Muscle of leg (tissue), 11 donors: ENCODE results near the gene CCDC90B. TPM values are rescaled to one million over a fixed set of nuclear protein-coding genes. Genes with fewer than 3 reads are reported as not detected.
"Not testable (repeated sequence)": the region's sequence is repeated elsewhere in the genome, so short reads cannot be mapped to it uniquely, and the experiment has no call there.

ENCODE experiments used
- DNase-seq: peaks from one replicate; pipeline ENCODE4 v3.0.0; 2013
- H3K27ac ChIP-seq: one replicate; pipeline ENCODE4 v1.5.1; 2013; ENCODE audit warnings: mild to moderate bottlenecking, low read length, control low read depth
- H3K27me3 ChIP-seq: one replicate; pipeline ENCODE4 v1.6.1; 2013; ENCODE audit warnings: low read length; ENCODE audit not compliant: control insufficient read depth, insufficient read depth
- H3K36me3 ChIP-seq: one replicate; pipeline ENCODE4 v1.6.1; 2013; ENCODE audit warnings: low read length; ENCODE audit not compliant: control insufficient read depth, insufficient read depth
- H3K4me1 ChIP-seq: one replicate; pipeline ENCODE4 v1.6.1; 2013; ENCODE audit warnings: low read length; ENCODE audit not compliant: control insufficient read depth, insufficient read depth
- H3K4me3 ChIP-seq: one replicate; pipeline ENCODE4 v1.5.1; 2013; ENCODE audit warnings: low read length, control low read depth
- H3K9me3 ChIP-seq: replicated peaks from 2 replicates; pipeline ENCODE4 v1.6.1; 2013; ENCODE audit warnings: low read depth, low read length; ENCODE audit not compliant: control insufficient read depth
- WGBS: methylation state at CpG from one replicate; pipeline ENCODE4 v1.1.5; 2013; ENCODE audit warnings: missing lambda C conversion rate; ENCODE audit not compliant: insufficient coverage; 5-methylcytosine and 5-hydroxymethylcytosine counted together
- polyA plus RNA-seq, 8 donors: library from polyadenylated mRNA; unstranded; fragments of 120-200 nt; gene quantifications; one replicate each; pipeline versions ENCODE4 v1.2.1 to v1.2.3, GENCODE V29; 2013; ENCODE audit warnings: inconsistent platforms in 1 of 8, low replicate concordance in 1 of 8; ENCODE audit not compliant: insufficient read length in 8 of 8, insufficient read depth in 1 of 8
- total RNA-seq: library from RNA; stranded (reverse); fragments of 120-200 nt; gene quantifications from one replicate; pipeline ENCODE4 v1.2.4, GENCODE V29; 2013

Gene CCDC90B
- total and polyA plus RNA-seq, 9 donors: 62.2 to 102 (median 80.2) TPM

GRCh38 chr11:83271734-83272133 lies 14.4 kb downstream of the CCDC90B start:
- not testable (repeated sequence) for H3K9me3 ChIP-seq, H3K27me3 ChIP-seq, H3K27ac ChIP-seq, H3K4me3 ChIP-seq, H3K4me1 ChIP-seq, DNase-seq
- H3K36me3 ChIP-seq: peaks cover 15% of the 10 kb centered on the region
- no CpG with 5 or more reads among the region's 5 CpGs for WGBS

DNA sequence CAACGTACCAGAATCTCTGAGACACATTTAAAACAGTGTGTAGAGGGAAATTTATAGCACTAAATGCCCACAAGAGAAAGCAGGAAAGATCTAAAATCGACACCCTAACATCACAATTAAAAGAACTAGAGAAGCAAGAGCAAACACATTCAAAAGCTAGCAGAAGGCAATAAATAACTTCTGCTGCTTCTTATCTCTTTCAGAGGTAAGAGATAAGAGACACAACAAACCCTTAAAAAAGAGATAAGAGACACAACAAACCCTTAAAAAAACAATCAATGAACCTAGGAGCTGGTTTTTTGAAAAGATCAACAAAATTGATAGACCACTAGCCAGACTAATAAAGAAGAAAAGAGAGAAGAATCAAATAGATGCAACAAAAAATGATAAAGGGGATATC lies 17.1 kb downstream of the CCDC90B start:
- H3K27me3 ChIP-seq, DNase-seq, H3K27ac ChIP-seq, H3K4me3 ChIP-seq, H3K9me3 ChIP-seq, H3K4me1 ChIP-seq: not testable (repeated sequence)
- no CpG with 5 or more reads among the region's 2 CpGs for WGBS
- peaks cover 16% of the 10 kb centered on the region for H3K36me3 ChIP-seq

GRCh38 chr11:83265331-83265730 lies 20.8 kb downstream of the CCDC90B start:
- no peaks in the 10 kb centered on the region for H3K27me3 ChIP-seq
- no peak overlapping the region for H3K27ac ChIP-seq
- H3K4me1 ChIP-seq: no peaks in the 10 kb centered on the region
- no CpG with 5 or more reads among the region's 1 CpG for WGBS
- no peak overlapping the region for H3K4me3 ChIP-seq
- no peak for DNase-seq
- H3K9me3 ChIP-seq: no peaks in the 10 kb centered on the region
- peaks cover 19% of the 10 kb centered on the region for H3K36me3 ChIP-seq

- H3K9me3 ChIP-seq: no peaks in the 10 kb centered on the region
- no CpG with 5 or more reads among the region's 1 CpG for WGBS
- no peak overlapping the region for H3K4me3 ChIP-seq
- no peaks in the 10 kb centered on the region for H3K4me1 ChIP-seq
- H3K27me3 ChIP-seq: no peaks in the 10 kb centered on the region
- peaks cover 33% of the 10 kb centered on the region for H3K36me3 ChIP-seq
- DNase-seq: no peak
- no peak overlapping the region for H3K27ac ChIP-seq
These were observed 26.6 kb downstream of the CCDC90B start for GRCh38 chr11:83259559-83259958.

DNA sequence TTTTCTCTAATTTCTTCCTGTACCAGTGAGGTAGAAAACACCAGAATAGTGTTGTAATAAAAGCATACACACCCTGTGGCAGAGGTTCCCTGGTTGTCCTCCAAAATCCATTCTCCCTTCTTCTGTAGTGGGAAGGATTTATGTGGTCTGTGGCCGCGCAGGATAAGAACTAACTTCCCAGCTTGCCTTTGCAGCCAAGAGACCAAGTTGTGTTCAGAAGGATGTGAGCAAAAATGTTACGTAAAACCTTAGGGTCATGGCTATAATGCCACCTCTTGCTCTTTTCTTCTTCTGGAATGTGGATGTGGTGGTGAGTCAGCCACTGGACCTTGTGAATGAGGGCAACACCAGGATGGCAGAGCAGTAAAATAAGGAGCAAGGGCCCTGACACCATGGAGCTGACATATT lies 28.4 kb downstream of the CCDC90B start:
- no peaks in the 10 kb centered on the region for H3K4me1 ChIP-seq
- H3K9me3 ChIP-seq: no peaks in the 10 kb centered on the region
- H3K36me3 ChIP-seq: peaks cover 26% of the 10 kb centered on the region
- H3K27ac ChIP-seq: no peak overlapping the region
- no peaks in the 10 kb centered on the region for H3K27me3 ChIP-seq
- DNase-seq: no peak
- WGBS: 75% methylated on average over 1 of the region's 3 CpGs
- H3K4me3 ChIP-seq: no peak overlapping the region

GRCh38 chr11:83256602-83257340 lies 29.4 kb downstream of the CCDC90B start:
- Histone ChIP-seq H3K36me3 (peaks cover 25% of the 10 kb centered on the region), H3K27me3 (no peaks in the 10 kb centered on the region), H3K4me3 (no peak overlapping the region), H3K9me3 (no peaks in the 10 kb centered on the region), H3K27ac (no peak overlapping the region), H3K4me1 (no peaks in the 10 kb centered on the region)
- WGBS: 63% methylated on average over 2 of the region's 3 CpGs
- DNase-seq: no peak

GRCh38 chr11:83255366-83255765 lies 30.8 kb downstream of the CCDC90B start:
- Histone ChIP-seq H3K27ac (no peak overlapping the region), H3K4me3 (no peak overlapping the region), H3K27me3 (no peaks in the 10 kb centered on the region), H3K9me3 (no peaks in the 10 kb centered on the region), H3K36me3 (peaks cover 22% of the 10 kb centered on the region), H3K4me1 (no peaks in the 10 kb centered on the region)
- no peak for DNase-seq
- no CpG with 5 or more reads among the region's 3 CpGs for WGBS

- no peak overlapping the region for H3K27ac ChIP-seq
- H3K4me1 ChIP-seq: no peaks in the 10 kb centered on the region
- no peaks in the 10 kb centered on the region for H3K27me3 ChIP-seq
- H3K36me3 ChIP-seq: peaks cover 16% of the 10 kb centered on the region
- H3K9me3 ChIP-seq: no peaks in the 10 kb centered on the region
- WGBS: no CpG with 5 or more reads among the region's 2 CpGs
- no peak overlapping the region for H3K4me3 ChIP-seq
- DNase-seq: no peak
These were observed 33.2 kb downstream of the CCDC90B start for GRCh38 chr11:83252941-83253340.

DNA sequence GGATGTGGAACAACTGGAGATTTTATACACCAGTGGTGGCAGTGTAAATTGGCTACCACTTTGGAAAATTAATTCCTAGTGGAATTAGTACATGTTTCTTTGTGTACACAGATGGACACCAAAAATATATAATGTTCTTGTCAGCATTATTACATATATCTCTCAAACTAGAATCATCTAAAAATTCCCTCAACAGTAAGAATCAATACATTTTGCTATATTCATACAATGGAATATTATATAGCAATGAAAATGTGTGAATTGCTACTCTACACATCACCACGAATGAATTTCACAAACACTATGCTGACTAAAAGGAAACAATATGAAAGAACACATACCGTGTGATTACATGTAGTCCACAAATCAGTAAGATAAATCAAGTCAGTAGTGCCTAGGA lies 33.9 kb downstream of the CCDC90B start:
- WGBS: no CpG with 5 or more reads among the region's 2 CpGs

DNA sequence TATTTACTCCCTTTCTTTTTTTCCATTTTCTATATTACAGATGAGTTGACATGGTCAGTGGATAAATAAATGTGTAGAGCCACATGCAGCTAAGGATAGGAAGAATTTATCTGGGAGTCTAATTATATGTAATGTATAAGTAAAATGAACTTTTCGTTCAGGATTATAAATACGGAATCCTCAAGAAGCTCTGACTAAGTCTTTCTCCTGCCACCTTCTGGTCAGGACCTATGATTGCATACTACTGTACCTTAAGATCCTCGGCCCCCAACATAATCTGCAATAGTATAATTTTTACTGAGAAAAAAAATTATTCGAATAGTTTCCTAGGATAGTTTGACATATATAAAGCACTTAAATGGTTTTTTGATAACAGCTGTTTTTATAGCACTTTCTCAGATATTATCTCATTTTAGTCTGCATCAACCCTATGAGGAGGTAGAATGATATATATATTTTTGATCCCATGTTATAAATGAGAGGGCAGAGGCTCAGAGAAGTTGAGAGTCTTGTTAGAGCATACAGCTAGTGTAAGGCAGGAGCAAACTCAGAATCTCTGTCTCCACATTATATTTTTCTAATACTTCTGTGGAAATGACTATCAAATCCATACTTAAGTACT lies 36.1 kb downstream of the CCDC90B start:
- Histone ChIP-seq H3K4me1 (no peaks in the 10 kb centered on the region), H3K27ac (no peak overlapping the region), H3K36me3 (peaks cover 5% of the 10 kb centered on the region), H3K27me3 (no peaks in the 10 kb centered on the region), H3K4me3 (no peak overlapping the region), H3K9me3 (no peaks in the 10 kb centered on the region)
- no CpG with 5 or more reads among the region's 4 CpGs for WGBS
- peak; percentile 48 for DNase-seq

More for the DNA sequence above, 33.9 kb downstream of the CCDC90B start:
- H3K4me1 ChIP-seq: no peaks in the 10 kb centered on the region
- H3K4me3 ChIP-seq: no peak overlapping the region
- H3K9me3 ChIP-seq: no peaks in the 10 kb centered on the region
- peaks cover 10% of the 10 kb centered on the region for H3K36me3 ChIP-seq
- no peak overlapping the region for H3K27ac ChIP-seq
- DNase-seq: no peak
- no peaks in the 10 kb centered on the region for H3K27me3 ChIP-seq
